Measurements from ENCODE around the gene YIPF7.

DNA sequence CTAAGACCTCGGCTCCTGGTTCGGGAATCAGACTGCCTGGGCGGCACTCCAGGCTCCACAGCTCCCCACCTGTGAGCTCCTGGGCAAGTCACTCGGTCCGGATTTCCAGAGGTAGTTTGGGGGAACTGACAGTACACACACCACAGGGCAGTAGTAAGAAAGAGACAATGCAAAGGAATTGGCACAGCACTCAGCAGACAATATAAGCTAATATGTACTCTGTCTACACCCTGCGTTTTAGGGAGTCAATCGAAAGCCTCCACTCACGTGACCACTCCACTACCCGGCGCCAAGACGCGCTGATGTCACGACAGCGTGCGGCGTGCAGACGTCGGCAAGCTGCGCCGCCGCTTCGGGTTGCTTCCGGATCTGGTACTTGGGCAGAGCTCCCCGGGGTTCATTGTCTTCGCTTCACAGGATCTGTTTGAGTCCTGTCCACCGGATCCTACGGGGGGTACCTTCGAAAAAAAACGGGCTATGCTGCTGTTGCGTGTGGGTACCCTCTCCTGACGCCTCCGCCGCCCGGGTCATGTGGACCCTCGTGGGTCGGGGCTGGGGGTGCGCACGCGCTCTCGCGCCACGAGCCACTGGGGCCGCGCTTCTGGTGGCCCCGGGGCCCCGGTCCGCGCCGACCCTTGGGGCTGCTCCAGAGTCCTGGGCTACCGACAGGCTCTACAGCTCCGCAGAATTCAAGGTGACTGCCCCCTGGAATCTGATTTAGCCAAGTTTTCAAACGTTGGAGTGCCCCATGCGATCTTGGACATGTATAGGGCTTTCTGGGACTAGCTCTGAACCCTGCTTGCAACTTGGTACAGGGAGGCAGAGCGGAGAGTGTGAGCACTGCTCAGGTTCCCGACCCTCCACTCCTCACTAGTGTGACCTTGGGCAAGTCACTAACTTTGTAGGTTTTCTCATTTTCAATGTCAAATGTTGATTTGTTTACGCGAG, 26.9 kb upstream of the YIPF7 start, which contains the start of gene GUF1:
- TF ChIP-seq, protein P1, sequence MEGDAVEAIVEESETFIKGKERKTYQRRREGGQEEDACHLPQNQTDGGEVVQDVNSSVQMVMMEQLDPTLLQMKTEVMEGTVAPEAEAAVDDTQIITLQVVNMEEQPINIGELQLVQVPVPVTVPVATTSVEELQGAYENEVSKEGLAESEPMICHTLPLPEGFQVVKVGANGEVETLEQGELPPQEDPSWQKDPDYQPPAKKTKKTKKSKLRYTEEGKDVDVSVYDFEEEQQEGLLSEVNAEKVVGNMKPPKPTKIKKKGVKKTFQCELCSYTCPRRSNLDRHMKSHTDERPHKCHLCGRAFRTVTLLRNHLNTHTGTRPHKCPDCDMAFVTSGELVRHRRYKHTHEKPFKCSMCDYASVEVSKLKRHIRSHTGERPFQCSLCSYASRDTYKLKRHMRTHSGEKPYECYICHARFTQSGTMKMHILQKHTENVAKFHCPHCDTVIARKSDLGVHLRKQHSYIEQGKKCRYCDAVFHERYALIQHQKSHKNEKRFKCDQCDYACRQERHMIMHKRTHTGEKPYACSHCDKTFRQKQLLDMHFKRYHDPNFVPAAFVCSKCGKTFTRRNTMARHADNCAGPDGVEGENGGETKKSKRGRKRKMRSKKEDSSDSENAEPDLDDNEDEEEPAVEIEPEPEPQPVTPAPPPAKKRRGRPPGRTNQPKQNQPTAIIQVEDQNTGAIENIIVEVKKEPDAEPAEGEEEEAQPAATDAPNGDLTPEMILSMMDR (conservative IDR thresholded peaks at IDR 0.05 in 1 of 2, IDR thresholded peaks at IDR 0.05 in 1 of 2; ENCODE audit: low read depth in 1 of 2, low read length in 2 of 2): no peak
- no peak for TF ChIP-seq EZH2 (IDR thresholded peaks at IDR 0.05; ENCODE audit: low read length, missing control alignments)

All from fibroblast of lung (primary cell).